HG03439 (cell line): ENCODE results near the gene SALL3.
"Not testable (repeated sequence)": the region's sequence is repeated elsewhere in the genome, so short reads cannot be mapped to it uniquely, and the experiment has no call there.

Experiments used
- ATAC-seq: cut with Tn5 transposase; IDR thresholded peaks from one replicate; pipeline ENCODE4 v1.9.1; 2021; ENCODE audit warnings: mild to moderate bottlenecking, moderate library complexity; ENCODE audit not compliant: unreplicated experiment

Gene SALL3

GRCh38 chr18:78964727-78965126, 14.9 kb upstream of the SALL3 start:
- not testable (repeated sequence) for ATAC-seq

GRCh38 chr18:78965260-78965659, 14.4 kb upstream of the SALL3 start:
- no peak for ATAC-seq

GRCh38 chr18:78965917-78966792, 13.5 kb upstream of the SALL3 start:
- ATAC-seq = no peak

- no peak for ATAC-seq
These were observed 12.9 kb upstream of the SALL3 start for GRCh38 chr18:78966793-78967106.

- no peak for ATAC-seq
These were observed 11.9 kb upstream of the SALL3 start for GRCh38 chr18:78967692-78968091.

GRCh38 chr18:78969574-78970315, 9.9 kb upstream of the SALL3 start:
- ATAC-seq = no peak

- ATAC-seq = no peak
These were observed 8.8 kb upstream of the SALL3 start for GRCh38 chr18:78970774-78971333.

- ATAC-seq = no peak
These were observed 7.9 kb upstream of the SALL3 start for GRCh38 chr18:78971511-78972245.

GRCh38 chr18:78972385-78972918, 7.2 kb upstream of the SALL3 start:
- no peak for ATAC-seq

- no peak for ATAC-seq
These were observed 6.7 kb upstream of the SALL3 start for GRCh38 chr18:78972930-78973331.

GRCh38 chr18:78973357-78974083, 6.1 kb upstream of the SALL3 start:
- ATAC-seq = no peak

GRCh38 chr18:78974115-78974761, 5.4 kb upstream of the SALL3 start:
- ATAC-seq = no peak

- ATAC-seq = no peak
These were observed 4.3 kb upstream of the SALL3 start for GRCh38 chr18:78975292-78975691.

- ATAC-seq = no peak
These were observed 3.8 kb upstream of the SALL3 start for GRCh38 chr18:78975699-78976335.

- no peak for ATAC-seq
These were observed 2.6 kb upstream of the SALL3 start for GRCh38 chr18:78976765-78977636.

- ATAC-seq = no peak
These were observed 1.8 kb upstream of the SALL3 start for GRCh38 chr18:78977637-78978348.

- no peak for ATAC-seq
These were observed 1.1 kb upstream of the SALL3 start for GRCh38 chr18:78978349-78979055.
